Endodermal cell (in vitro differentiated cells): Measurements from ENCODE around the gene AATF. TPM values are rescaled to one million over a fixed set of nuclear protein-coding genes. Genes with fewer than 3 reads are reported as not detected.

Source experiments
- DNase-seq: peaks from one replicate; pipeline ENCODE4 v3.0.0-alpha.2; 2017
- H3K27ac ChIP-seq: 2 replicates; pipeline ENCODE4 v1.5.1; 2013; ENCODE audit warnings: mild to moderate bottlenecking, low read depth, low read length, moderate library complexity
- H3K27me3 ChIP-seq: 2 replicates; pipeline ENCODE4 v1.6.1; 2013; ENCODE audit warnings: mild to moderate bottlenecking, low read length, moderate library complexity; ENCODE audit not compliant: insufficient read depth, control insufficient read depth, poor library complexity, severe bottlenecking
- H3K36me3 ChIP-seq: 2 replicates; pipeline ENCODE4 v1.7.0; 2013; ENCODE audit warnings: mild to moderate bottlenecking, low read length, moderate library complexity; ENCODE audit not compliant: control insufficient read depth, insufficient read depth
- H3K4me1 ChIP-seq: one replicate; pipeline ENCODE4 v1.7.0; 2013; ENCODE audit warnings: low read length; ENCODE audit not compliant: control insufficient read depth, insufficient read depth
- H3K4me3 ChIP-seq: 2 replicates; pipeline ENCODE4 v1.5.1; 2013; ENCODE audit warnings: mild to moderate bottlenecking, low read length, moderate library complexity
- H3K9ac ChIP-seq: 2 replicates; pipeline ENCODE4 v1.6.1; 2013; ENCODE audit warnings: mild to moderate bottlenecking, low read length, moderate library complexity; ENCODE audit not compliant: poor library complexity, severe bottlenecking; ENCODE audit errors: extremely low read depth
- H3K9me3 ChIP-seq: 2 replicates; pipeline ENCODE4 v1.6.1; 2013; ENCODE audit warnings: mild to moderate bottlenecking, low read length, moderate library complexity; ENCODE audit not compliant: control insufficient read depth
- H3K27ac Mint-ChIP-seq: 2 replicates; pipeline ENCODE4 v1.8.0; 2020; ENCODE audit warnings: mixed read lengths
- H3K27me3 Mint-ChIP-seq: 2 replicates; pipeline ENCODE4 v1.8.0; 2021; ENCODE audit warnings: mild to moderate bottlenecking, mixed read lengths; ENCODE audit not compliant: insufficient read depth
- H3K36me3 Mint-ChIP-seq: 2 replicates; pipeline ENCODE4 v1.8.0; 2020; ENCODE audit warnings: low read depth, mixed read lengths
- H3K4me1 Mint-ChIP-seq: 2 replicates; pipeline ENCODE4 v1.8.0; 2020; ENCODE audit warnings: mixed read lengths
- H3K4me3 Mint-ChIP-seq: 2 replicates; pipeline ENCODE4 v1.8.0; 2020; ENCODE audit warnings: mild to moderate bottlenecking, moderate library complexity, mixed read lengths
- H3K9me3 Mint-ChIP-seq: 2 replicates; pipeline ENCODE4 v1.8.0; 2020; ENCODE audit warnings: mild to moderate bottlenecking, mixed read lengths
- whole genome bisulfite sequencing, 2 experiments: methylation state at CpG; one replicate each; pipeline versions ENCODE4 v1.1.5 to v1.1.7; 2013; ENCODE audit warnings: missing lambda C conversion rate in 2 of 2, mixed read lengths in 1 of 2; ENCODE audit not compliant: insufficient coverage in 1 of 2, insufficient read length in 1 of 2; 5-methylcytosine and 5-hydroxymethylcytosine counted together
- total RNA-seq, 2 donors: library from RNA; stranded (reverse); fragmentation: NEBNext Ultra II Directional in 1 of 2; extraction: Animal tissue kit (Norgen Biotek cat#: 25700) in 1 of 2; gene quantifications; 2 replicates in 1 of 2; 3 replicates in 1 of 2; pipeline ENCODE4 v1.2.1, GENCODE V29; 2021
- TF ChIP-seq, protein P1 (sequence below): fragments of 200-600 bp; sonication (generic); conservative IDR thresholded peaks from 2 replicates; pipeline ENCODE4 v1.5.0; 2021; ENCODE audit warnings: antibody characterized with exemption, mild to moderate bottlenecking

The AATF gene
- total RNA-seq, 2 donors from 2014 or later = 90.7 TPM

DNA sequence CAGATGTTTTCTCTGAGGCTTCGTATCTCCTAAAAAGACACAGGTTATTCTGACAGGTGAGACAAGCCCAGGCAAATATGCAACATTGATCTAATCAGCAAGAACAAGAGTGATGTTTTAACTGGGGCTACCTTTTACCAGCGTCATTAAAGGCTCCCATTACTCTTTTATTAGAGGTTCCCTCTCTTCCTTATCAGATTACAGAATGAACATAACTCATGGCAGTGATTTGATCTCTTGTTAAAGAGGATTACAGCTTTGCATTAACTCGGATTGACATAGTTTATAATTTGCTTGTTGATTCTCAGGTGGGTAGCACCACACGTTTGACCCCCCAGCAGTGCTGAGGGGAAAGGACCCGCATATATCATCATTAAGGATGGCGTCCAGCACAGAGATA lies 90.5 kb downstream of the AATF start:
- Mint-ChIP-seq H3K4me3 (no peak overlapping the region), H3K9me3 (no peaks in the 10 kb centered on the region), H3K27me3 (no peaks in the 10 kb centered on the region), H3K4me1 (peaks cover 4% of the 10 kb centered on the region), H3K36me3 (peaks cover 35% of the 10 kb centered on the region), H3K27ac (no peak overlapping the region)
- no peak overlapping the region for H3K27ac ChIP-seq
- TF ChIP-seq, protein P1, sequence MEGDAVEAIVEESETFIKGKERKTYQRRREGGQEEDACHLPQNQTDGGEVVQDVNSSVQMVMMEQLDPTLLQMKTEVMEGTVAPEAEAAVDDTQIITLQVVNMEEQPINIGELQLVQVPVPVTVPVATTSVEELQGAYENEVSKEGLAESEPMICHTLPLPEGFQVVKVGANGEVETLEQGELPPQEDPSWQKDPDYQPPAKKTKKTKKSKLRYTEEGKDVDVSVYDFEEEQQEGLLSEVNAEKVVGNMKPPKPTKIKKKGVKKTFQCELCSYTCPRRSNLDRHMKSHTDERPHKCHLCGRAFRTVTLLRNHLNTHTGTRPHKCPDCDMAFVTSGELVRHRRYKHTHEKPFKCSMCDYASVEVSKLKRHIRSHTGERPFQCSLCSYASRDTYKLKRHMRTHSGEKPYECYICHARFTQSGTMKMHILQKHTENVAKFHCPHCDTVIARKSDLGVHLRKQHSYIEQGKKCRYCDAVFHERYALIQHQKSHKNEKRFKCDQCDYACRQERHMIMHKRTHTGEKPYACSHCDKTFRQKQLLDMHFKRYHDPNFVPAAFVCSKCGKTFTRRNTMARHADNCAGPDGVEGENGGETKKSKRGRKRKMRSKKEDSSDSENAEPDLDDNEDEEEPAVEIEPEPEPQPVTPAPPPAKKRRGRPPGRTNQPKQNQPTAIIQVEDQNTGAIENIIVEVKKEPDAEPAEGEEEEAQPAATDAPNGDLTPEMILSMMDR = no peak
- H3K27me3 ChIP-seq = no peaks in the 10 kb centered on the region
- H3K4me1 ChIP-seq = no peaks in the 10 kb centered on the region
- WGBS, 2 experiments = 89 to 92% methylated on average over 4 to 6 of the region's 6 CpGs
- H3K36me3 ChIP-seq = peaks cover 55% of the 10 kb centered on the region
- no peak overlapping the region for H3K4me3 ChIP-seq
- no peaks in the 10 kb centered on the region for H3K9me3 ChIP-seq
- H3K9ac ChIP-seq = no peak overlapping the region
- no peak for DNase-seq

DNA sequence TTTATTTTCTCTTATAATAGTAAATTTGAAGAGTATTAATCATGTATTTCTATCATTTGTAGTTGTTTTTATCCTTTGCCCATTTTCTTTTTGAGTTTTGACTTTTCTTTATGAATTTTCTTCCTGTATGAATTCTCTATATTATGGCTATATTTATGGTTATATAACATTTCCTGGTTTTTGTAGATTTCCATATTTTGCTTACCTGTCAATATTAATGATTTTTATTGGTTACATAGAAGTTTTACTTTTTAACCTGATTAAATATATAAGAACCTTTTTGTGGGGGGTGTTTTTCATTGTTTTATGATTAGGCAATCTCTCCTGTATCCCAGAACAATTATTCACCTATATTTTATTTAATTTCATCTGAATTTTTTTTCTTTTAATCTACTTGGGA lies 93.2 kb downstream of the AATF start:
- Histone ChIP-seq H3K27me3 (no peaks in the 10 kb centered on the region), H3K9ac (no peak overlapping the region), H3K36me3 (peaks cover 47% of the 10 kb centered on the region), H3K9me3 (no peaks in the 10 kb centered on the region), H3K27ac (no peak overlapping the region), H3K4me1 (peaks cover 5% of the 10 kb centered on the region), H3K4me3 (no peak overlapping the region)
- H3K4me3 Mint-ChIP-seq = no peak overlapping the region
- peaks cover 22% of the 10 kb centered on the region for H3K36me3 Mint-ChIP-seq
- no peaks in the 10 kb centered on the region for H3K27me3 Mint-ChIP-seq
- DNase-seq = no peak
- TF ChIP-seq, protein P1 = no peak
- H3K9me3 Mint-ChIP-seq = no peaks in the 10 kb centered on the region
- no peak overlapping the region for H3K27ac Mint-ChIP-seq
- peaks cover 17% of the 10 kb centered on the region for H3K4me1 Mint-ChIP-seq

DNA sequence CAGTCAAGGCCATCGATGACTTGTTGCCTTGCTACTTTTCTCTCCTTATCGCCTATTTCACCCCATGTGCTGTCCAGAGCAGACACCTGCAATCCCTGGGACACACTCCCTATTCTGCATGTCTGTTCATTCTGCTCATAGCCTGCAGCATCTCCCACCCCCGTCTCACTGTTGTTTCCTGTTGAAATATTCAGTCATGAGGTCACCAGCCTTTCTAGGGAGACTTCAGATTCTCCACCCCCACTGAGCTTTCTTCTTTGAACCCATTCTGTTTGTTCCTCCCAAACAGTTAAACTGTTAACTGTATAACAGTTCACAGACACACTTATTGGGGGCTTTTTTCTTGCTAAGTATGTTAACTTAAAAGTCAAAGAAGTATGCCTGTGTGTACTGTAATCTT lies 94.4 kb downstream of the AATF start:
- no peak overlapping the region for H3K9ac ChIP-seq
- peaks cover 22% of the 10 kb centered on the region for H3K36me3 Mint-ChIP-seq
- 51 to 83% methylated on average over 2 to 3 of the region's 3 CpGs for WGBS, 2 experiments
- H3K9me3 Mint-ChIP-seq = no peaks in the 10 kb centered on the region
- H3K4me3 ChIP-seq = no peak overlapping the region
- no peaks in the 10 kb centered on the region for H3K27me3 Mint-ChIP-seq
- H3K4me1 Mint-ChIP-seq = peaks cover 26% of the 10 kb centered on the region
- H3K27me3 ChIP-seq = no peaks in the 10 kb centered on the region
- no peak for DNase-seq
- H3K27ac Mint-ChIP-seq = no peak overlapping the region
- H3K27ac ChIP-seq = peak overlapping the region; percentile 27
- H3K4me3 Mint-ChIP-seq = no peak overlapping the region
- peaks cover 40% of the 10 kb centered on the region for H3K36me3 ChIP-seq
- no peaks in the 10 kb centered on the region for H3K9me3 ChIP-seq
- TF ChIP-seq, protein P1 = no peak
- H3K4me1 ChIP-seq = peaks cover 5% of the 10 kb centered on the region
